Tibial nerve (tissue), 4 donors: ENCODE measurements around the gene TSHZ2.

Experiments used
- CTCF ChIP-seq, 5 experiments: fragments of 200-600 bp in 3 of 5; fragments of 450-650 bp in 2 of 5; sonication (generic) in 3 of 5; IDR thresholded peaks; one replicate each; pipeline ENCODE4 v1.5.1; 2016 to 2019; ENCODE audit warnings: antibody characterized with exemption in 5 of 5, mild to moderate bottlenecking in 3 of 5, moderate library complexity in 2 of 5
- EP300 ChIP-seq, 2 donors: sonication (generic); formaldehyde crosslinking; IDR thresholded peaks; one replicate each; pipeline ENCODE4 v1.6.1; 2017; ENCODE audit warnings: antibody characterized with exemption in 2 of 2, mild to moderate bottlenecking in 1 of 2
- POLR2A ChIP-seq, 2 donors: fragments of 450-650 bp; IDR thresholded peaks; one replicate each; pipeline ENCODE4 v1.6.1; 2017; ENCODE audit warnings: antibody characterized with exemption in 2 of 2, mild to moderate bottlenecking in 2 of 2, moderate library complexity in 2 of 2

GRCh38 chr20:53309515-53309914, 337.4 kb downstream of the TSHZ2 start:
- TF ChIP-seq POLR2A (IDR thresholded peaks at IDR 0.05) (no peak), CTCF (IDR thresholded peaks at IDR 0.05) (no peak), EP300 (IDR thresholded peaks at IDR 0.05) (no peak)
